ENCODE data around the gene ATXN10. TPM values are rescaled to one million over a fixed set of nuclear protein-coding genes. Genes with fewer than 3 reads are reported as not detected.
A peak's percentile ranks its signal among the peaks of the same experiment; 100 is the strongest.
"Not testable (repeated sequence)": the region's sequence is repeated elsewhere in the genome, so short reads cannot be mapped to it uniquely, and the experiment has no call there.

The ATXN10 gene
- total RNA-seq, 1 experiment from 2014 or later = 192 TPM

DNA sequence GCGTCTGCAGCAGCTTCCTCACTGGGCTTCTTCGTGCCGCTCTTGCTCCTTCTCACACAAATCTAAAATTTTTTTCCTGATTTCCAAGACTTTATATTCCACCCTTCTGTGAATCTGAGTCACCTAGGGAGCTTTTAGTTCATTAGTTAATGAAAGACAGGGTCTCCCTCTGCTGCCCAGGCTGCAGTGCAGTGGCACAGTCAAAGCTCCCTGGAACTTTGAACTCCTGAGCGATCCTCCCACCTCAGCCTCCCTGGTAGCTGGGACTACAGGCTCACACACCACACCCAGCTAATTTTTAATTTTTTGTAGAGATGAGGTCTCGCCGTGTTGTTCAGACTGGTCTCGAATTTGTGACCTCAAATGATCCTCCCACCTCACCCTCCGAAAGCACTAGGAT lies 116.9 kb downstream of the ATXN10 start:
- H3K27ac ChIP-seq = no peak overlapping the region
- 0 out of 2 replicates have a peak, but pooled peaks cover 3% of the 10 kb centered on the region for H3K9me3 ChIP-seq (replicated peaks)
- peaks cover 21% of the 10 kb centered on the region for H3K4me1 ChIP-seq (replicated peaks)
- H3K36me3 ChIP-seq = peaks cover 26% of the 10 kb centered on the region
- H3K27me3 ChIP-seq (replicated peaks) = no peaks in the 10 kb centered on the region
- DNase-seq (ENCODE audit: low read depth in 1 of 2, low spot score in 2 of 2) = no peak
- H3K4me3 ChIP-seq = no peak overlapping the region

DNA sequence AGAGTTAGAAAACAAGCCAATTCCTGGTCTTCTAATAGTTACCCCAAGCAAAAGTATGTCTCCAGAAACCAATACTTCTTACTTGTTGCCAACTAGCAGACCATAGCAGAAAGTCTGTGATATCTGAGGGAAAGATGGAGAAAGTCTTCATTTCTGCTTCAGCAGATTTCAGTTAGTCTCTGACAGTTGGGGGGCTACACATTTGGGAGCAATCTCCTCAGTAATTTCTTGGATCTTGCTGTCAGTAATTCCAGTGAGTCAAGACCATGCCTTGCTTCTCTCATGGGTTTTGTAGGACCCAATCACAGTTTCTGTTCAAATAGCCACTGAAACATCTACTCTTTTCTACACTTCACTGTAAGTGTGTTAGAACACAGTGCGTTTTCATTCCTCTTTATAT lies 118.8 kb downstream of the ATXN10 start:
- H3K4me3 ChIP-seq = no peak overlapping the region
- no peaks in the 10 kb centered on the region for H3K27me3 ChIP-seq (replicated peaks)
- H3K36me3 ChIP-seq = peaks cover 40% of the 10 kb centered on the region
- no peak for DNase-seq (ENCODE audit: low read depth in 1 of 2, low spot score in 2 of 2)
- 0 out of 2 replicates have a peak, but pooled peaks cover 3% of the 10 kb centered on the region for H3K9me3 ChIP-seq (replicated peaks)
- H3K27ac ChIP-seq = no peak overlapping the region
- peaks cover 14% of the 10 kb centered on the region for H3K4me1 ChIP-seq (replicated peaks)

DNA sequence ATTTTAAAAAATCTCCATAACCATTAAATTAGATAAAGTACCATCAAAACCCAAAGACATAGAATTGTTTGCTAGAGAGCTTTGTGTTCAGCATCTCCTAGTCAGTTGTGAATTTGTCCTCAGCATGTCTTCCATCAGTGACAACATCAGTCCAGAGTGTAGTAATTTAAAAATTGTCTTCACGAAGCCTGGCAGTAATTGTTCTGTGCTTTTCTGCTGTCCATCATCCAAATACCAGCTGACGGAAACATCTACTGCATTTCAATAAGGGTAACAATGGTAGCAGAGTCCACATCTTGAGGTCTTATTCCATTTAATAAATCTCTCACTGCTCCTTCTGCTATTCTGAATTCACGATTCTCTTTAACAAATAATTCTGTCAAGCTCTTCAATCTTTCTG lies 121.5 kb downstream of the ATXN10 start:
- H3K27me3 ChIP-seq (replicated peaks) = no peaks in the 10 kb centered on the region
- H3K36me3 ChIP-seq = peaks cover 68% of the 10 kb centered on the region

DNA sequence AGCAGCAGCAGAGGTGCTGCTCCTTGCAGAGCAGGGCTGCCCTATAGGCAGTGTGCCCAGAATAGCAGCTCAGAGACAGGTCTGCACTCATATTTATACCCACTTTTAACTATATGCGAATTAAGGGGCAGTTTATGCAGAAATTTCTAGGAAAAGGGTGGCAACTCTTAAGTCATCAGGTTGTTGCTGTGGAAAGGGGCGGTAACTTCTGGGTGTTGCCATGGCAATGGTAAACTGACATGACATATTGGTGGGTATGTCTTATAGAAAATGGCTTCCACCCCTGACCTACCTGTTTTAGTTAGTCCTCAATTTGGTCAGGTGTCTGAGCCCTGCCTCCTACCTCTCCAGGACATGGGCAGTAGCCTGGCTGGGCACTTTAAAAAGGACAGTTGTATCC lies 122.3 kb downstream of the ATXN10 start:
- no peak for DNase-seq (ENCODE audit: low read depth in 1 of 2, low spot score in 2 of 2)
- Histone ChIP-seq H3K36me3 (peaks cover 75% of the 10 kb centered on the region), H3K27ac (no peak overlapping the region), H3K4me1 (replicated peaks) (no peaks in the 10 kb centered on the region), H3K9me3 (replicated peaks) (peaks cover 11% of the 10 kb centered on the region), H3K27me3 (replicated peaks) (no peaks in the 10 kb centered on the region), H3K4me3 (no peak overlapping the region)

More for the DNA sequence above, 121.5 kb downstream of the ATXN10 start:
- Histone ChIP-seq H3K4me3 (no peak overlapping the region), H3K27ac (no peak overlapping the region), H3K9me3 (replicated peaks) (peaks cover 11% of the 10 kb centered on the region), H3K4me1 (replicated peaks) (no peaks in the 10 kb centered on the region)
- DNase-seq (ENCODE audit: low read depth in 1 of 2, low spot score in 2 of 2) = no peak

DNA sequence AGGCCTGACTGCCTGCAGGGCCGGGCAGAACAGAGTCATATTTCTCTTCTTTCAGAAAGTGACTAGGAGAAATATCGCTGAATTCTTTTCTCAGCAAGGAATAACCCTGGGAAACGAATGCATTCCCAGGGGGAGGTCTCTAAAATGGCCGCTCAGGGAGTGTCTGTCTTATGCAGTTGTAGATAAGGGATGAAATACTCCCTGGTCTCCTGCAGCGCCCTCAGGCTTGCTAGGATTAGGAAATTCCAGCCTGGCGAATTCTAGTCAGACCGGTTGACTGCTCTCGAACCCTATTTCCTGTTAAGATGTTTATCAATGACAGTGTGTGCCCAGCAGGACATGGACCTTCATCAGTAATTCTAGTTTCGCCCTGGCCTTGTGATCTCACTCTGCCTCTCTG lies 124.4 kb downstream of the ATXN10 start:
- peaks cover 77% of the 10 kb centered on the region for H3K36me3 ChIP-seq
- H3K4me3 ChIP-seq; DNase-seq (ENCODE audit: low read depth in 1 of 2, low spot score in 2 of 2); H3K27me3 ChIP-seq (replicated peaks); H3K27ac ChIP-seq; H3K4me1 ChIP-seq (replicated peaks): not testable (repeated sequence)
- H3K9me3 ChIP-seq (replicated peaks) = peaks cover 14% of the 10 kb centered on the region

- H3K27ac ChIP-seq = no peak overlapping the region
- peaks cover 72% of the 10 kb centered on the region for H3K36me3 ChIP-seq
- peaks cover 6% of the 10 kb centered on the region for H3K4me1 ChIP-seq (replicated peaks)
- DNase-seq (ENCODE audit: low read depth in 1 of 2, low spot score in 2 of 2) = no peak
- peaks cover 11% of the 10 kb centered on the region for H3K9me3 ChIP-seq (replicated peaks)
- H3K27me3 ChIP-seq (replicated peaks) = no peaks in the 10 kb centered on the region
- H3K4me3 ChIP-seq = no peak overlapping the region
Measured at GRCh38 chr22:45799291-45799690, 127.7 kb downstream of the ATXN10 start.

DNA sequence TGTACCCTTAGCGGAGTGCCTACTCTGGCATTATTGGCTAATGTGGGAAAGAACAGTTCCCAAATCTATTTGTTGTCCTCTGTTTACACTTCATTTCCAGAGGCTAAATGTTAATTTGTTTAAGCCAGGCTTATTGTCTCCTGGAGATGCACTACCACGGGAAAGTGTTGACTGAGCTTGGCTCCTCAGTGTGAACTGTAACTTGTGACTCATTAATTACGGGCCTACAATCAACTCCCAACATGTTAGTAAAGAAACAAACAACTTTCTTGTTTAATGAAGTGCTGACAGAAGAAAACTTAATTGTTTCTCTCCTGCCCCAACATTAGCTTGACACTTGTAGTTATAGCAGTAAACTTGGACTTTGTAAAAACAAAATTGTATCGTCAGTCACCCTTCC lies 130.4 kb downstream of the ATXN10 start:
- no peak overlapping the region for H3K4me3 ChIP-seq
- no peaks in the 10 kb centered on the region for H3K27me3 ChIP-seq (replicated peaks)
- no peak for DNase-seq (ENCODE audit: low read depth in 1 of 2, low spot score in 2 of 2)
- peaks cover 4% of the 10 kb centered on the region; the same call in 1 of the 2 replicates for H3K9me3 ChIP-seq (replicated peaks)
- no peak overlapping the region for H3K27ac ChIP-seq
- H3K36me3 ChIP-seq = peaks cover 48% of the 10 kb centered on the region
- peaks cover 31% of the 10 kb centered on the region for H3K4me1 ChIP-seq (replicated peaks)

DNA sequence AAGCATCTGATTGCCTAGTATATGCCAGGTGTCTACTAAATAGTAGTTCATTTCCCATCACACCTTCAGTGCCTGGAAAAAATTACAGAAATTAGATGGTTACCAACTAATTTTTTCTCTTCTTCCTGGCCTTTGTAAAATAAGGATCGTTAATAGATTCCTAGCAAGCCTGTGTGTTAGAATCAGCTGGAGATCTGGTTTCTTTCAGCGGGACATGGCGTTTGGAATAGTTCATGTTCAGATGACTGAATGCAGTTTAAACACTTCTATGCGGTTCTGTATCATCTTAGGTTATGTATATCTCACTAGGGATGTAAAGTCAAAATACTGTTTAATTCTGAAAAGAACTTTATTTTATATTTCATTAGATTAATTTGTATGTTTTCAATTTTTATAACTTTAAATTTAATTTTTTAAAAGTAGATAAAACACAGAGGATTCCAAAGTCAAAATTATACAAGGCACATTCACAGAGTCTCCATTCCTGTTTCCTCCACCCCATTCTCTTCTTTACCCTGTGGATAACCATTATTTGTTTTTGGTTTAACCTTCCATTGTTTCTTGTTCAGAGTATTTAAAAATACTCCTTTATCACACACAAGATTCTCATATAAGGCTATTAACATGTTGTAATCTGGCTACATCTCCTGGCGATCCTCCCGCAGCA lies 132.8 kb downstream of the ATXN10 start:
- Histone ChIP-seq H3K27me3 (replicated peaks) (no peaks in the 10 kb centered on the region), H3K9me3 (replicated peaks) (0 out of 2 replicates have a peak, but pooled peaks cover under 1% of the 10 kb centered on the region), H3K27ac (peak overlapping the region; percentile 26), H3K36me3 (peaks cover 44% of the 10 kb centered on the region), H3K4me1 (replicated peaks) (peaks cover 46% of the 10 kb centered on the region), H3K4me3 (no peak overlapping the region)
- DNase-seq (ENCODE audit: low read depth in 1 of 2, low spot score in 2 of 2) = no peak

GRCh38 chr22:45804986-45805325 lies 133.3 kb downstream of the ATXN10 start:
- Histone ChIP-seq H3K36me3 (peaks cover 44% of the 10 kb centered on the region), H3K4me3 (no peak overlapping the region), H3K27ac (peak overlapping the region; percentile 69), H3K4me1 (replicated peaks) (peaks cover 46% of the 10 kb centered on the region), H3K9me3 (replicated peaks) (no peaks in the 10 kb centered on the region), H3K27me3 (replicated peaks) (no peaks in the 10 kb centered on the region)
- DNase-seq (ENCODE audit: low read depth in 1 of 2, low spot score in 2 of 2) = peak; percentile 83 to 97

DNA sequence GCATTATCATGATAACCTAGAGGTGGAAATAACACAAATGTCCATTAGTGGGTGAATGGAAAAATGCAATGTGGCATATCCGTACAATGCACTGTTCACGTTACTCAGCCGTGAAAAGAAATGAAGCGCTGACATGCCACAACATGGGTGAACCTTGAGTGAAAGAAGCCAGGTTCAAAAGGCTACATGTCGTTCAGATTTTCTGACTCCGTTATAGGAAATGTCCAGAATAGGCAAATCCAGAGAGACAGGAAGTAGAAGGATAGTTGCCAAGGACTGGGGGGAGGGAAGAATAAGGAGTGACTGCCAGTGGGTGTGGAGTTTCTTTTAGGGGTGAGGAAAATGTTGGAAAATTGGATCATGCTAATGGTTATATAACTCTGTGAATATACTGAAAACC lies 133.8 kb downstream of the ATXN10 start:
- Histone ChIP-seq H3K4me3 (no peak overlapping the region), H3K9me3 (replicated peaks) (no peaks in the 10 kb centered on the region), H3K27me3 (replicated peaks) (no peaks in the 10 kb centered on the region), H3K4me1 (replicated peaks) (peaks cover 46% of the 10 kb centered on the region), H3K36me3 (peaks cover 46% of the 10 kb centered on the region), H3K27ac (peak overlapping the region; percentile 69)
- DNase-seq (ENCODE audit: low read depth in 1 of 2, low spot score in 2 of 2) = no peak

GRCh38 chr22:45807156-45807915 lies 135.7 kb downstream of the ATXN10 start:
- H3K27ac ChIP-seq = peak overlapping the region; percentile 50

DNA sequence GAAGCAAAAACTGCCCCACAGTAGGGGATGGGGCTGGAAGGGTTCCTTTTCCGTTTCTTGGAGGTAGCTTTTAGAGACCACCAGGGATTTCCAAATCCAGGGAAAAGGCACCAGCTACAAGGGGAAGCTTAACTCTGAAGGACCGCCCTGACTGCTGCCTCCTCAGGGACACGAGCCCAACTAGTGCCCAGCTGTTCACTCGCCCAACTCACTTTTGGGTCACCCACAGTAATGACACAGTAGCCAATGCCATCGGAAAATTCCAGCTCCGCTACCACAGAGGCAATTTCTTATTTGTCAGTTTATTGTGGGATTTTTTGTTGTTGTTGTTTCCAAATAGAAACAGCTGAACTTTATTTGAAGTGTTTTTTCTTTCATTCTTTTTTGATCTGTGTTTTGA lies 141.3 kb downstream of the ATXN10 start:
- Histone ChIP-seq H3K4me1 (replicated peaks) (peaks cover 6% of the 10 kb centered on the region), H3K9me3 (replicated peaks) (no peaks in the 10 kb centered on the region), H3K27me3 (replicated peaks) (no peaks in the 10 kb centered on the region), H3K36me3 (peaks cover 69% of the 10 kb centered on the region), H3K27ac (no peak overlapping the region), H3K4me3 (no peak overlapping the region)
- DNase-seq (ENCODE audit: low read depth in 1 of 2, low spot score in 2 of 2) = no peak

More at GRCh38 chr22:45807156-45807915, 135.7 kb downstream of the ATXN10 start:
- peak; percentile 63 to 76 for DNase-seq (ENCODE audit: low read depth in 1 of 2, low spot score in 2 of 2)
- Histone ChIP-seq H3K36me3 (peaks cover 41% of the 10 kb centered on the region), H3K4me1 (replicated peaks) (peaks cover 46% of the 10 kb centered on the region), H3K4me3 (no peak overlapping the region), H3K9me3 (replicated peaks) (no peaks in the 10 kb centered on the region), H3K27me3 (replicated peaks) (no peaks in the 10 kb centered on the region)

GRCh38 chr22:45814198-45814597 lies 142.6 kb downstream of the ATXN10 start:
- H3K27ac ChIP-seq = no peak overlapping the region
- no peak overlapping the region for H3K4me3 ChIP-seq
- no peaks in the 10 kb centered on the region for H3K27me3 ChIP-seq (replicated peaks)
- no peaks in the 10 kb centered on the region for H3K9me3 ChIP-seq (replicated peaks)
- no peak for DNase-seq (ENCODE audit: low read depth in 1 of 2, low spot score in 2 of 2)
- no peaks in the 10 kb centered on the region for H3K4me1 ChIP-seq (replicated peaks)
- H3K36me3 ChIP-seq = peaks cover 62% of the 10 kb centered on the region

- H3K27ac ChIP-seq = no peak overlapping the region
- H3K27me3 ChIP-seq (replicated peaks) = no peaks in the 10 kb centered on the region
- no peak overlapping the region for H3K4me3 ChIP-seq
- DNase-seq (ENCODE audit: low read depth in 1 of 2, low spot score in 2 of 2) = no peak
- peaks cover 47% of the 10 kb centered on the region for H3K36me3 ChIP-seq
- H3K4me1 ChIP-seq (replicated peaks) = no peaks in the 10 kb centered on the region
- H3K9me3 ChIP-seq (replicated peaks) = no peaks in the 10 kb centered on the region
Measured at GRCh38 chr22:45816776-45817175, 145.1 kb downstream of the ATXN10 start.

Measured in SJSA1 (cell line).